ENCODE results near the gene KLHL26.

The KLHL26 gene

DNA sequence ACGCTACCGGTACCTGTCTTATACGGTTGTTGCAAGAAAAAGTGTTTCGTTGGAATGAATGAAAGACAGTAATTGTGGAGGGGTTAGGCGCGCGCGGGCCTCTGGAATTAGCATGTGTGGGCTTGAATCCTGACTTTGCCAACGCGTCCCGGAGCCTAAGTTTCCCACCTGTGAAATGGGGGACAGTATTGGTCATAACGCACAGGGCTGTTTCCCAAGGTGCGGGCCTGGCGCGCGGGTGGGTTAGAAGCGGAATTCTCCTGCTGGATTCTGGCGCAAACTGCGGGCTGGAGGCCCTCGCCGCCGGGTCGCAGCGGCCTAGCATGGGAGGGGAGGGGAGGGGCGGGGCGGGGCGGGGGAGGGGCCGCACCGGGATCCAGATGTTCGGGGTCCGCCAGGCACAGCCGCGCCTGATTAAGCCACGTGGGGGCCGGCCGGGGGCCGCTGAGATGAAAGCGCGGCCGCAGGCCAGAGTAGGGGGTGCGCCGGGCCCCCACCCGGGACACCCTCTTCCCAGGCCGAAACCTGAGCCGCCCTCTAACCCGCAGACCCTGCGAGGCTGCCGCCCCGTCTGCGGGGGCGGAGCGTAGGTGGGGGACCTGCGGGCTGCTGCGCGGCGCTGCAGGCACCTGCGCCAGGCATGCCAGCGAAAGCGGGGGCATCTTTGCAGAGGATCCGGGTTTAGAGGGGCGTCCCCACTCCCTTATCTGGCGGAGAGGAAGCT lies 25.3 kb upstream of the KLHL26 start:
- no peak for DNase-seq (ENCODE audit: low read depth, low spot score)
- H3K4me3 ChIP-seq (ENCODE audit: low read length), result no peak overlapping the region

DNA sequence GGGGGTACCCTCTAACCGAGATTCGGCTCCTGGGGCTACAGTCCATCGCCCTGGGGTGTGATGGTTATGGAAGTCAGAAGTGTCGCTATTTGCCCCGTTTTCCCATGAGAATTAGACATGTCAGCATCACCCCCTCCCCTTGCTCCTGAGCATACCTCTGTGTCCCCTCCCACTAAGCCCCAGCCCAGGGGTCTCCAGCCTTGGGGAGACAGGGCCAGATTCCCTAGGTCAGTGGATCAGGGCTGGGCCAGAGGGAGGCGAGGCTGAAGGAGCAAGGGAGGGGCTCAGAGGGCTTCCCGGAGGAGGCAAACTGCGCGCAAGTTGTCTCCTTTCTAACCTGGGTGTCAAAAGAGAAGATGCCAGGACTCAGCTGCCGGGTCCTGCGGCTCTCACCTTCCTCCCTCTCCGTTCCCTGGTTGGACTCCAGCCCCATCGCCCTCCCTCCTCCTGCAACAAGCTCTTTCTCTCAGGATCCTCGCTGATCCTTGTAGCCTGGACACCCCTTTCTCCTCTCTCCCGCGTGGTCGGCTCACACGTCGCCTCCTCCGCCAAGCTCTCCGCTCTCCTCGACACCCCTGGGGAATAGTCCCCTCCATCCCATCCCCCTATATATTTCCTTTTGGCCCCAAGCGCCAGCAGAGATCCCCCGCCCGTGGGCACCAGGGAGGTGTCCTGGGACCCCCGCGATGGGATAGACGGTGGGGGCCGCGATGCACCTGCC lies 24.6 kb upstream of the KLHL26 start:
- H3K4me3 ChIP-seq (ENCODE audit: low read length), result peak overlapping the region; percentile 13
- DNase-seq (ENCODE audit: low read depth, low spot score), result no peak

DNA sequence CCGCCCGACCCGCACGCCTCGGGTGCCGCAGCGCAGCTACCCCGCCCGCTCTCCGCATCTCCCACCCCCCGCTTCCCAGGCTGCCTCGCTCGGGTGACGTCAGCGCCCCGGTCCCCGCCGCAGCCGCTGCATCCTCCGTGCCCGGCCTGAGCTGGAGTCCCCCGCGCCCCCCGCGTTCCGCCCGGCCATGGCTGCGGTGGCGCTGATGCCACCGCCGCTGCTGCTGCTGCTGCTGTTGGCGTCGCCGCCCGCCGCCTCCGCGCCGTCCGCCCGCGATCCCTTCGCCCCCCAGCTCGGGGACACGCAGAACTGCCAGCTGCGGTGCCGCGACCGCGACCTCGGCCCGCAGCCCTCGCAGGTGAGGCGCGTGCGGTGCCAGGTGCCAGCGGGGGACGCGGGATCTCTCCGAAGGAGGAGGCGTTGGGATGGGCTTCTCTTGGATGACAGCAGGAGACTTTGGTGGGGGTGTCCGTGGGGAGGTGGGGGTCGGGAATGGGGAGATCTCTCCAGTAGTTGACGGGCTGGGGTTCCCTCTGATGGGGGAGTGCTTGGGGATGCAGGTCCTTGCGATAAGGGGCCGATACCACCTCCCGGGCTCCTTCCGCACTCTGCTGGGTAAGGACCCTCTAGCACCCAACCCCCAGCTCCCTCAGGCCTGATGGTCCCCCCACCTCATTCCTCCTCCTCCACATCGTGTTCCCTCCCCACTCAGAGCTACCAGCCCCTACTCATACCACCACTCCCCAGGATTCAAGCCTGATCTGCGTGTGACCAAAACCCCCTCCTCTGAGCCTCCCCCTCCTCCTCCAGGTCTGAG lies 23.8 kb upstream of the KLHL26 start, which contains the start of gene TMEM59L:
Gene TMEM59L (plus strand): TSS at position 99 of the 817 bp plus-strand sequence. CDS start 89 bp downstream, at position 188.
- DNase-seq (ENCODE audit: low read depth, low spot score), result no peak
- H3K4me3 ChIP-seq (ENCODE audit: low read length), result peak within 1 kb of the TSS; percentile 13

DNA sequence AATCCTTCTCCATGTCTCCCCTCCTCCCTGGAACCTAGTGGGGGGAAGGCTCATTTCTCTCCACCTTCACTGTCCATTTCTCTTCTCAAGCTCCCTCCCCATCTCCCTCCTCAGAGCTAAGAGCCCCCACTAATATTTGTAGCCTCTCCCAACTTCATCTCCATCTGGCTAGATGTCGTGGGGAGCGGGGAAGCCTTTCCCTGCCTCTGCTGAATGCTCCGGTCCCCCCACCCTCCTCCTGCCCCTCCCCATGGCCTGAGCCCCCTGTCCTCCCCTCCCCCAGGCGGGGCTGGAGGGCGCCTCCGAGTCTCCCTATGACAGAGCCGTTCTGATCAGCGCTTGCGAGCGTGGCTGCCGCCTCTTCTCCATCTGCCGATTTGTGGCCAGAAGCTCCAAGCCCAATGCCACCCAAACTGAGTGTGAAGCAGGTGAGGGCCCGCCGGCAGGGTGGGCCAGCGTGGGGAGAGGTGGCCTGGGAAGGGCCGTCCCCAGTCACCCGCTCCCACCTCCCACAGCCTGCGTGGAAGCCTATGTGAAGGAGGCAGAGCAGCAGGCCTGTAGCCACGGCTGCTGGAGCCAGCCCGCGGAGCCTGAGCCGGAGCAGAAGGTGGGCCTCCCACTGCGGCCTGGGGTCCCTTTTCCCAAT lies 23.1 kb upstream of the KLHL26 start:
- no peak overlapping the region for H3K4me3 ChIP-seq (ENCODE audit: low read length)
- DNase-seq (ENCODE audit: low read depth, low spot score), result no peak

DNA sequence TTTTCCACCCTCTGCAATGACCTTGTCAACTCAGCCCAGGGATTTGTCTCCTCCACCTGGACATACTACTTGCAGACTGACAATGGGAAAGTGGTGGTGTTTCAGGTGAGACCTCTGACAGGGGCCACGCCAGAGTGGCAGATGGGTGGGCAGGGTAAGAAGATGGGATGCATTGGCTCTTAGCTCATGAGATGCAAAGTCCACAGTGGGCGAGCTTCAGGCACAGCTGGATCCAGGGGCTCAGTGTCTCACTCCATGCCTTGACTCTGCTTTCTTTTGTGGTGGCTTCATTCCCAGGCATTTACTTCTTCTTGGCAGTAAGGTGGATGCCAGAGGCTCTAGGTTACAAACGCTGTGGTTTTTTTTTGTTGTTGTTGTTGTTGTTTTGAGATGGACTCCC lies 20.8 kb upstream of the KLHL26 start:
- no peak overlapping the region for H3K4me3 ChIP-seq (ENCODE audit: low read length)
- no peak for DNase-seq (ENCODE audit: low read depth, low spot score)

DNA sequence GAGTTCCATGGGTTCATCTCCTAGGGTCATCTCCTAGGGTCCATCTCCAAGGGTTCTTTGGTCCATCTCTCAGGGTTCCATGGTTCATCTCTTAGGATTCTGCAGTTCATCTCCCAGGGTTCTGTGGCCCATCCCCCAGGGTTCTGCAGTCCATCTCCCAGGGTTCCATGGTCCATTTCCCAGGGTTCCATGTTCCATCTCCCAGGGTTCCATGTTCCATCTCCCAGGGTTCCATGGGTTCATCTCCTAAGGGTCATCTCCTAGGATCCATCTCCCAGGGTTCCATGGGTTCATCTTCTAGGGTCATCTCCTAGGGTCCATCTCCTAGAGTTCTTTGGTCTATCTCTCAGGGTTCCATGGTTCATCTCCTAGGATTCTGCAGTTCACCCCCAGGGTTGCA lies 19.3 kb upstream of the KLHL26 start:
- no peak for DNase-seq (ENCODE audit: low read depth, low spot score)
- H3K4me3 ChIP-seq (ENCODE audit: low read length), result no peak overlapping the region

DNA sequence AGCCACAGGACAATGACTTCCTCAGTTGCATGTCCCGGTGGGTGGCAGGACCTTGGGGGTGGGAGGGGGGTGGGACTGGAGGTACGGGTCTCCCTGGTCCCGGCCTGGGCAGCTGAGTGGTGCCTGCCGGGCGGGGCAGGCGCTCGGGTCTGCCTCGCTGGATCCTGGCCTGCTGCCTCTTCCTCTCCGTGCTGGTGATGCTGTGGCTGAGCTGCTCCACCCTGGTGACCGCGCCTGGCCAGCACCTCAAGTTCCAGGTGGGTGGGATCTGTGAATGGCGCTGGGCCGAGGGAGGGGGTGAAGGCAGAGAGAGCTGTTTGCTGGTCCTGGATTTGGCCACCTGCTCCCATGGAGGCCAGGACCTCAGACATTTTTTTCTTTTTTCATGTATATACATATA lies 18.6 kb upstream of the KLHL26 start:
- no peak for DNase-seq (ENCODE audit: low read depth, low spot score)
- H3K4me3 ChIP-seq (ENCODE audit: low read length), result no peak overlapping the region

DNA sequence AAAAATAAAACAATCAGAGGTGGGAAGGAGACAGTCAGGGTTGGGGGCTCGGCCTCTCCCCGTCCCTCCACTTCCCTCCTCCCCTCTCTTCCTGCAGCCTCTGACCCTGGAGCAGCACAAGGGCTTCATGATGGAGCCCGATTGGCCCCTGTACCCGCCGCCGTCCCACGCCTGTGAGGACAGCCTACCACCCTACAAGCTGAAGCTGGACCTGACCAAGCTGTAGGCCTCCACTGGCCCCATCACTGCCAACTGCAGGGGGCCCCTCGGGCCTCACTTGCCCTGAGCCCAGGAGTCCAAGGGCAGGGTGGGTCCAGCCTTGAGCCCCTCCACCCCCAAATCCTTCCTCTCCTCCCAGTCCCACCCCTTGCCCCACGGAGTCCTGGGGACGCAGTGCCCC lies 16.5 kb upstream of the KLHL26 start:
- H3K4me3 ChIP-seq (ENCODE audit: low read length), result no peak overlapping the region

DNA sequence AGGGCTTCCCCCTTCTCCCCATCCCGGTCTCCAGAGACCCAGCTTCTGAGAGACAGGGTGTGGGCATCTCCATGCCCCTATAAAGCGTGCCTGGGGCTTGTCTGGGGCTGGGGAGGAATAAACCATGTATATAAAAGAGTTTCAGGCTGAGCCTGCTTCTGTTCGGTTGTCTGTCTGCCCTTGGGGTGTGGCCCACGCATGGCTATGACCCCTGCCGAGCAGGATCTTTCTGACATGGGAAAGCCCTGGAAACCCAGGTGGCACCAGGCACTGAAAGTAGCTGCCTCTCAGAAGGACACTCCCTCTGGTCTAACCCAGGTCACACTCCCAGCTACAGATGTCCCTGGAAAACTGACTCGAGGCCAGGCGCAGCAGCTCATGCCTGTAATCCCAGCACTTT lies 15.9 kb upstream of the KLHL26 start:
- DNase-seq (ENCODE audit: low read depth, low spot score), result no peak
- H3K4me3 ChIP-seq (ENCODE audit: low read length), result no peak overlapping the region

More for the DNA sequence above, 16.5 kb upstream of the KLHL26 start:
- DNase-seq (ENCODE audit: low read depth, low spot score), result no peak

DNA sequence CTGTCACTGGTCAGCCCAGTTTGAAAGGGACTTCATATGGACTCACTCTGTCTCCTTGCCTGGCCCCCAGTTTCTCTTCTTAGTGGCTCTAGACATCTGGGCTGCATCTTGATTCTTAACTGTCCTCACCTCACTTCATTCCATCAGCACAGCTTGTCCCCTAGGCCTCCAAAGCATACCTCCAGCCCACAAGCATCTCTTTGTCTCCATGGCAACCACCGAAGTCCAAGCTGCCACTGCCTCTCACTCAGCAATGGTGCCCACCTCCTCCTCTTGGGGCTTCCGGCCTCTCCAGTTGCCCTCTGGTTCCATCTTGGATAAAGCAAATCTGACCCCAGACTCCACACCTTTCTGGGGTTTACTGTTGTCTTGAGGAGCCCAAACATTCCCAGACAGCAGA lies 9.9 kb upstream of the KLHL26 start:
- no peak for DNase-seq (ENCODE audit: low read depth, low spot score)
- no peak overlapping the region for H3K4me3 ChIP-seq (ENCODE audit: low read length)

DNA sequence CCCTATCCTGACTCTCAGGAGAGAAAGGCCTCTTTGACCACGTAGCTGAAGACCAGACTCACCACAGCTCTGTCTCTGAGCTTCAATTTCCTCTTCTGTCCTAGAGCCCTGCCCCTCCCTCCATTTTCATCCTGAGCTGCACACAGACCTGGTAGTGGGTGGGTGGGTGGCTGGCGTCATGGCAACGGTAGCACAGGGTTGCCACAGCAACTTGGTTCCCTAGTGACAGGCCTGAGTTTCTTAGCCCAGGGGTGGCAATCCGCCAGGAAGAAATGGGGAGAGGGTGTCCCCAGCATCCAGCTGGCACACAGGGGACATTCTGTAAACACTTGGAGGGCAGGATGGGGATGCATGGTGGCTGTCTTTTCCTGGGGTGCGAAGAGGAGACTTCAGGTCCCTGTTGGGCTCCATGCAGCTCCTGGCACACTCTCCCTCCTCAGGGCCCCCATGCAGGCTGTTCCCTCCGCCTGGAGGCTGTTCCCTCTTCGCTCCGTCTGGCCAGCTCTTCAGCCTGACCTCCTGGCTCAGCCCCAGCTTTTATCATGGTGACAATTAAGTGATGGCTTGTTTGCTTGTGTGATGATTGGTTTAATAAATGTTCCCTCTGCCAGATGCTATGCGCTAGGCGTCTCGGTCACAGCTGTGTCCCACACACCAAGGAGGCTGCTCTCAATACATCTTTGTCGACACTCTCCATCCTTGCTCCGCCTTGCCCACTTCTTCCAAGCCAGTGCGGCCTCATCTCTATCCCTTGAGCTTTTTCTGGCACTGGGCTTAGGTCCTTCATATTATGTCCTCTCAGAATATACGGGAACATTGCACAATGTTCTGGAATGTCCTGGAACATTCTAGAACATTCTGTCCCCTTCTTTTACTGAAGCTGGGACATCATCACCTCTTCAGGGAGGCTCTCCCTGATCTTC lies 7.4 kb upstream of the KLHL26 start:
- H3K4me3 ChIP-seq (ENCODE audit: low read length), result no peak overlapping the region
- no peak for DNase-seq (ENCODE audit: low read depth, low spot score)

DNA sequence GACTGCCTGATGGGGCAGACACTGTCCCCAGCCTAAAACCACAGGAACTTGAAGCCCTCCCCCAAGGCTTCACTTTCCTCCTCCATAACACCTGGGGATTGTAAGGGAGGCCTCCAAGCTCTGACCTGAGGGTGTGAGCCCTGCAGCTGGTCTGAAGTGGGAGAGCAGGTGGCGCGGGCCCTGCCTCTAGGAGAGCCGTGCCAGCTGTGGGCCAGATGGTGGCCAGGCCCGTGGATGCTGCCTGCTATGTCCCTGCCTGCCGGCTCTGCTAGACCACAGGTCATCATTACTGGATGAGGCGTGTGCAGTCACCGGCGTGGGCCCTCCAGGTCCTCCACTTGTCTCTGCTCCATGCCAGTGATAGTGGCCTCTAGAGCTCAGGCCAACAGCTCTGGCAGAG lies 3.5 kb upstream of the KLHL26 start:
- no peak for DNase-seq (ENCODE audit: low read depth, low spot score)
- no peak overlapping the region for H3K4me3 ChIP-seq (ENCODE audit: low read length)

DNA sequence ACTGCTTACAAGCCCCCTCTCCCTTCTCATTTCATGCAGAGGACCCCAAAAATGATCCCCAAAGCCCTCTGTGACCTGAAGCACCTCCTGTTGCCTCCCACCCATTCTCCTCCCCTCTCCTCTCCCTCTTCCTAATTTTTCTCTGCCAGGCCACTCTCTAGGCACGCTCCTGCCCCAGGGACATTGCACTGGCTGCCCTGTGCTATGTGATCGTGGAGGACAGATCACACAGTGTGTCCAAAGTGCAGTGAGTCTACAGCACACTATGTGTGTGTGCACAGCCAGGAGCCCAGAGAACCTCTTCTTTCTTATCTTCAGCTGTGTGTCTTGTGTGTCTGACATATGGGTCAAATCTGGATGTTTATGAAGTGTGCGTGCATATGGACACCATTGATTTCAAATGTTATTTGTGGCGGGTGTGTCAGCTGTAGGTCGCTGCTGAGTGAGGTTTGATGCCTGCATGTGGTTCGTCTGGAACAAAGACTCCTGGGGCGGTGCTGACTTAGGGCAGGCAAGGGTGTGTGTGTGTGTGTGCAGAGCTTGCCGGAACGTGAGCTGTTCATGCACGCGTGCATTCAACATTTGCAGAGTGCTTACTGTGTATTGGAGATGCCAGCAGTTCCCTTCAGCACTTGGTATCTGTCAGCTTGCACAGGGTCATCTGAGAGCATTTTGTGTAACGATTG lies 2.1 kb upstream of the KLHL26 start:
- H3K4me3 ChIP-seq (ENCODE audit: low read length), result no peak overlapping the region
- no peak for DNase-seq (ENCODE audit: low read depth, low spot score)

DNA sequence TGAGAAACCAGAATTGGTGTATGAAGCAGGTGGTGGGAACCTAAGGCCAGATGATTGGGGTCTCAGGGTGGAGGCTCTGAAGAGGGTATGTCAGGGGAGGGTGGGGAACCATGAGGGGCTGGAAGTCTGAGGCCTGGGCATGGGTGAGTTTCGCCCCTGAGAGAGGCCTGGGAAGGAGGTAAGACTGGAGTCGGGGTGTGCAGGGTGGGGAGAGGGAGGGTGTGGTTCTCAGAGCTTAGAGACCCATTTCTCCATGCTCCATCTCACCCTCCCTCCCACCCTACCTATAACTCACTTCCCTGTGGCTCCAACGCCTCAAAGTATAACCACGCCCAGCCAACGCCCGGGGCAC lies 1.0 kb upstream of the KLHL26 start:
- H3K4me3 ChIP-seq (ENCODE audit: low read length), result no peak overlapping the region
- no peak for DNase-seq (ENCODE audit: low read depth, low spot score)

DNA sequence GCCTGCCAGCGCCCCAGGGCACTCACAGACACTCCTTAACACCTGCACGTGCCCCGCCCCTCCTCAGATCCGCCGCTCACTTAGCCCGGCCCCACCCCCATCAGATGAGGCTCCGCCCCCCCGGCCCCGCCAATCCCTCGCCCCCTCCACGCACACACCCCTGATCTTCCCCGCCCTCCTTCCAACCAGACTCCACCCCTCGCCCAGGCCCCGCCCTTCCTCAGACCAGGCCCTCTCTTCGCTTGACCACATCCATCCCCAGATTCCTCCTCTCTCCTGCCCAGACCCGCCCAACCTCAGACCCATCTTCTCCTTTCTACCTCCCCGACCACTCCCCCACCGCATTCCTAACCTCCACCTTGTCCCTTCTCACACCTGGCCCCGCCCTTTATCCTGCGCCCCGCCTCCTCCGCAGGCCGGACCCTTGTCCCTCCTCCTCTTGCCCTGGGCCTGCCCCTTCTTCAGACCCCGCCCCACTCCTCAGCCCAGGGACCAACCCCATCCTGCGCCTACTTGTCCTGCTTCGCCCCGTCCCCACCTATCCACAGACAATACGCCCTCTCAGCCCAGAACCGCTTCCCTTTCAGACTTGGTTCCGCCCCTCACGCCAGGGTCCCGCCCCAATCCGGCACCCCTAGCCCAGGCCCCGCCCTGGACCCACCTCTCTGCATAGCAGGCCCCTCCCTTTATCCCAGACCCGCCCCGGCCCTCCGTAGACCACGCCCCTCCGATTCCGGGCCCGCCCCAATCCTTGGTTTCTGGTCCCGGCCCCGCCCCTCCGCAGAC lies 452 bp upstream of the KLHL26 start:
- DNase-seq (ENCODE audit: low read depth, low spot score), result peak; percentile 96
- H3K4me3 ChIP-seq (ENCODE audit: low read length), result peak overlapping the region; percentile 41

DNA sequence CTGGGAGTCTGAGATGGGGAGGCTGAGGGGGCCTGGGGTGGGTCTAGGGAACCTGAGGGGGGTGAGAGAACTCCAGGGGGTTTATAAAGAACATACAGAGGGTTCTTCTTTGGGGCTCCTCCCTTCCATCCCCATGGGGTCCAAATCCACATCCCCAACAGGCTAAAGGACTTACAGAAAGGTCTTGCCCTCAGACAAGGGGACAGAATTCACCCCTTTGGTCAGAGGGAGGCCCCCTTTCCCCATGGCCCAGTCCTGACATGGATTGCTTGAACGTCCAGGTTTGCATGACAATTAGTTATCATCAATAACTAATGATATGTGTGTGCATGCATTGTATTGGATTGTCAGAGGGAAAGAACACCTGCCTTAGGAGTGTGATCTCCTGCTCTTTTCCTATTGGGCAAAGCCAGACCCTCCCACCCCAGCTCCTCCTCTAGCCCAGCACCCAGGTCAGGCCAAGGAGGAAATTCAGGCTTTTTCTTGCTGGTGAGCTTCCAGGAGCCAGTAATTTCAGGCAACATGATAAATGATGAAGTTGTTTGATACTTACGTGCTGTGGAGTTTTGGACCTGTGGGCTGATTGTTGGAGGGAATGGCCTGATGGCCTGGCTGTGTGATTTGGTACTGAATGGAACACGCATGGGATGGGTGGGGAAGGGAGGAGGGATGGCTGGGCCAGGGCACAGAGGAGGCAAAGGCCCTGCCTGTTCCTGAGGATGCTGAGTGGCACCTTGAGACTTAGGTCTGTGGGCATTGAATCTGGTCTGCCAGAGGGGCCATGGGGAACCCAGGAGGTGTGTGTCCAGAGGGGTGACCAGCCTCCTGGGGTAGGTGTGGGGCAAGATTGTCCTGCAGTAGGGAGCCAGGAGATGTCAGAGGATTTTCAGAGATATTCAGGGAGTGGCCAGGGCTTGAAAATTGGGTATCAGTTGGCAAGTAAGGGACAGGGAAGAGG lies 1.1 kb downstream of the KLHL26 start:
- H3K4me3 ChIP-seq (ENCODE audit: low read length), result peak overlapping the region; percentile 91
- peak; percentile 21 for DNase-seq (ENCODE audit: low read depth, low spot score)

Measured in Jurkat, Clone E6-1 (cell line).